ENCODE measurements around the gene ALPL. TPM values are rescaled to one million over a fixed set of nuclear protein-coding genes. Genes with fewer than 3 reads are reported as not detected.

ALPL gene
- polyA plus RNA-seq, 1 donor from 2014 or later = 0.42 TPM

DNA sequence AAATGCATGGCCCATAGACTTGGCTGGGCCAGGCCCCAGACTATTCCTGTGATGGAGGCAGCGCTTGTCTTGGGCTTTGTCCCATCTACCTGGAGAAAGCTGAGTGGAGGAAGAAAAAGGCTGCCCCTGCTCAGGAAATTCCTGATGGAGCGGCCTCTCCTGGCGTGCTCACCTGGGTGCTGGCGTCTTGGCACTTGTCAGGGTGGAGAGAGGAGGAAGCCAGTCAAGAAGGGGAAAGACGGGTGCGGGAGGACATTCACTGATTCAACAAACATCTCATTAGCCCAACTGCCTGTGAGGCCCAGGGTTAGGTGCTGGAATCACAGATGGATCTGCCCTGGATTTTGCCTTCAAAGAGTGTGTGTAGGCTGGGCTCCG, 16.1 kb downstream of the ALPL start:
- Histone ChIP-seq H3F3A (ENCODE audit: insufficient read depth, low read length, poor library complexity, severe bottlenecking) (no peaks in the 10 kb centered on the region), H4K20me1 (ENCODE audit: insufficient read depth) (no peaks in the 10 kb centered on the region), H3K9ac (ENCODE audit: low read length) (no peak overlapping the region), H3K4me2 (ENCODE audit: low read length) (no peak overlapping the region), H3K27me3 (ENCODE audit: insufficient read depth, low read depth, low read length) (no peaks in the 10 kb centered on the region), H3K9me2 (ENCODE audit: insufficient read depth, low read length) (no peaks in the 10 kb centered on the region), H2AFZ (ENCODE audit: low read depth, low read length) (no peak overlapping the region), H3K4me3 (ENCODE audit: low read length) (no peak overlapping the region), H3K36me3 (ENCODE audit: insufficient read depth, low read length) (no peaks in the 10 kb centered on the region), H3K27ac (ENCODE audit: low read length) (no peak overlapping the region), H3K79me2 (replicated peaks; ENCODE audit: insufficient read depth, low read length) (no peaks in the 10 kb centered on the region), H3K9me3 (ENCODE audit: low read length) (no peaks in the 10 kb centered on the region)
- TF ChIP-seq MXI1 (conservative IDR thresholded peaks at IDR 0.05; ENCODE audit: poor library complexity, severe bottlenecking) (no peak), EZH2 (IDR thresholded peaks at IDR 0.05; ENCODE audit: borderline replicate concordance, insufficient read depth, low read length, poor library complexity, severe bottlenecking) (no peak), POLR2AphosphoS5 (IDR thresholded peaks at IDR 0.05) (no peak), EP300 (conservative IDR thresholded peaks at IDR 0.05; ENCODE audit: poor library complexity, severe bottlenecking) (no peak), TAF1 (IDR thresholded peaks at IDR 0.05; ENCODE audit: low read depth) (no peak), SMC3 (conservative IDR thresholded peaks at IDR 0.05; ENCODE audit: poor library complexity) (no peak), RAD21 (conservative IDR thresholded peaks at IDR 0.05) (no peak)
- TF ChIP-seq, protein P1, sequence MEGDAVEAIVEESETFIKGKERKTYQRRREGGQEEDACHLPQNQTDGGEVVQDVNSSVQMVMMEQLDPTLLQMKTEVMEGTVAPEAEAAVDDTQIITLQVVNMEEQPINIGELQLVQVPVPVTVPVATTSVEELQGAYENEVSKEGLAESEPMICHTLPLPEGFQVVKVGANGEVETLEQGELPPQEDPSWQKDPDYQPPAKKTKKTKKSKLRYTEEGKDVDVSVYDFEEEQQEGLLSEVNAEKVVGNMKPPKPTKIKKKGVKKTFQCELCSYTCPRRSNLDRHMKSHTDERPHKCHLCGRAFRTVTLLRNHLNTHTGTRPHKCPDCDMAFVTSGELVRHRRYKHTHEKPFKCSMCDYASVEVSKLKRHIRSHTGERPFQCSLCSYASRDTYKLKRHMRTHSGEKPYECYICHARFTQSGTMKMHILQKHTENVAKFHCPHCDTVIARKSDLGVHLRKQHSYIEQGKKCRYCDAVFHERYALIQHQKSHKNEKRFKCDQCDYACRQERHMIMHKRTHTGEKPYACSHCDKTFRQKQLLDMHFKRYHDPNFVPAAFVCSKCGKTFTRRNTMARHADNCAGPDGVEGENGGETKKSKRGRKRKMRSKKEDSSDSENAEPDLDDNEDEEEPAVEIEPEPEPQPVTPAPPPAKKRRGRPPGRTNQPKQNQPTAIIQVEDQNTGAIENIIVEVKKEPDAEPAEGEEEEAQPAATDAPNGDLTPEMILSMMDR (IDR thresholded peaks at IDR 0.05; ENCODE audit: poor library complexity, severe bottlenecking) = no peak

DNA sequence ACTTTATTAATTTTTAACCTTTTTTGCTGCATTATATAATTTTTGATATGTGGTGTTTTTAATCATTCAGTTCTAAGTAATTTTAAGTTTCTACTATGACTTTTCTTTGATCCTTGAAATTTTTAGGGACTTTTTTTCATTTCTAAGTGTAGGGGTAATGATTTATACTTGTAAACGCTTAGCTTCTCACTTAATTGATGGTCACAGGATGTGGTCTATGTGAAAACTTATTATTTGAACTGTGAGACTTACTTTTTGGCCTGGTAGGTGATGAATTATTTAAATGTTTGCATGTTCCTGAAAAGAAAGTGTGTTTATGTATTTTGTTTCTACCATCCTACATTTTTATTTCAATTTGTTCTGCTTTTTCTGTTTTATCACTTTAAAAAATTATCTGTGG, 17.2 kb downstream of the ALPL start:
- no peak overlapping the region for H3K27ac ChIP-seq (ENCODE audit: low read length)
- no peak overlapping the region for H3K4me2 ChIP-seq (ENCODE audit: low read length)
- H3K4me3 ChIP-seq (ENCODE audit: low read length) = no peak overlapping the region
- H4K20me1 ChIP-seq (ENCODE audit: insufficient read depth) = no peaks in the 10 kb centered on the region
- no peak overlapping the region for H2AFZ ChIP-seq (ENCODE audit: low read depth, low read length)
- H3K79me2 ChIP-seq (replicated peaks; ENCODE audit: insufficient read depth, low read length) = no peaks in the 10 kb centered on the region
- H3K9ac ChIP-seq (ENCODE audit: low read length) = no peak overlapping the region
- H3K9me3 ChIP-seq (ENCODE audit: low read length) = no peaks in the 10 kb centered on the region
- TF ChIP-seq EP300 (conservative IDR thresholded peaks at IDR 0.05; ENCODE audit: poor library complexity, severe bottlenecking) (no peak), TAF1 (IDR thresholded peaks at IDR 0.05; ENCODE audit: low read depth) (no peak), EZH2 (IDR thresholded peaks at IDR 0.05; ENCODE audit: borderline replicate concordance, insufficient read depth, low read length, poor library complexity, severe bottlenecking) (no peak), MXI1 (conservative IDR thresholded peaks at IDR 0.05; ENCODE audit: poor library complexity, severe bottlenecking) (no peak)
- H3K9me2 ChIP-seq (ENCODE audit: insufficient read depth, low read length) = no peaks in the 10 kb centered on the region
- no peaks in the 10 kb centered on the region for H3K27me3 ChIP-seq (ENCODE audit: insufficient read depth, low read depth, low read length)
- H3F3A ChIP-seq (ENCODE audit: insufficient read depth, low read length, poor library complexity, severe bottlenecking) = no peaks in the 10 kb centered on the region
- no peaks in the 10 kb centered on the region for H3K36me3 ChIP-seq (ENCODE audit: insufficient read depth, low read length)

- H3K9me3 ChIP-seq (ENCODE audit: low read length) = no peaks in the 10 kb centered on the region
- H3K9me2 ChIP-seq (ENCODE audit: insufficient read depth, low read length) = no peaks in the 10 kb centered on the region
- H3K79me2 ChIP-seq (replicated peaks; ENCODE audit: insufficient read depth, low read length) = no peaks in the 10 kb centered on the region
- no peak overlapping the region for H3K4me2 ChIP-seq (ENCODE audit: low read length)
- H2AFZ ChIP-seq (ENCODE audit: low read depth, low read length) = no peak overlapping the region
- no peaks in the 10 kb centered on the region for H3K27me3 ChIP-seq (ENCODE audit: insufficient read depth, low read depth, low read length)
- no peaks in the 10 kb centered on the region for H3F3A ChIP-seq (ENCODE audit: insufficient read depth, low read length, poor library complexity, severe bottlenecking)
- H3K4me3 ChIP-seq (ENCODE audit: low read length) = no peak overlapping the region
- H3K36me3 ChIP-seq (ENCODE audit: insufficient read depth, low read length) = no peaks in the 10 kb centered on the region
- no peak overlapping the region for H3K9ac ChIP-seq (ENCODE audit: low read length)
- no peak for TF ChIP-seq RAD21 (conservative IDR thresholded peaks at IDR 0.05)
- TF ChIP-seq TAF1 (IDR thresholded peaks at IDR 0.05; ENCODE audit: low read depth) = no peak
- TF ChIP-seq EP300 (conservative IDR thresholded peaks at IDR 0.05; ENCODE audit: poor library complexity, severe bottlenecking) = no peak
- TF ChIP-seq, protein P1 (IDR thresholded peaks at IDR 0.05; ENCODE audit: poor library complexity, severe bottlenecking) = no peak
- no peak for TF ChIP-seq MXI1 (conservative IDR thresholded peaks at IDR 0.05; ENCODE audit: poor library complexity, severe bottlenecking)
- TF ChIP-seq, protein P2, sequence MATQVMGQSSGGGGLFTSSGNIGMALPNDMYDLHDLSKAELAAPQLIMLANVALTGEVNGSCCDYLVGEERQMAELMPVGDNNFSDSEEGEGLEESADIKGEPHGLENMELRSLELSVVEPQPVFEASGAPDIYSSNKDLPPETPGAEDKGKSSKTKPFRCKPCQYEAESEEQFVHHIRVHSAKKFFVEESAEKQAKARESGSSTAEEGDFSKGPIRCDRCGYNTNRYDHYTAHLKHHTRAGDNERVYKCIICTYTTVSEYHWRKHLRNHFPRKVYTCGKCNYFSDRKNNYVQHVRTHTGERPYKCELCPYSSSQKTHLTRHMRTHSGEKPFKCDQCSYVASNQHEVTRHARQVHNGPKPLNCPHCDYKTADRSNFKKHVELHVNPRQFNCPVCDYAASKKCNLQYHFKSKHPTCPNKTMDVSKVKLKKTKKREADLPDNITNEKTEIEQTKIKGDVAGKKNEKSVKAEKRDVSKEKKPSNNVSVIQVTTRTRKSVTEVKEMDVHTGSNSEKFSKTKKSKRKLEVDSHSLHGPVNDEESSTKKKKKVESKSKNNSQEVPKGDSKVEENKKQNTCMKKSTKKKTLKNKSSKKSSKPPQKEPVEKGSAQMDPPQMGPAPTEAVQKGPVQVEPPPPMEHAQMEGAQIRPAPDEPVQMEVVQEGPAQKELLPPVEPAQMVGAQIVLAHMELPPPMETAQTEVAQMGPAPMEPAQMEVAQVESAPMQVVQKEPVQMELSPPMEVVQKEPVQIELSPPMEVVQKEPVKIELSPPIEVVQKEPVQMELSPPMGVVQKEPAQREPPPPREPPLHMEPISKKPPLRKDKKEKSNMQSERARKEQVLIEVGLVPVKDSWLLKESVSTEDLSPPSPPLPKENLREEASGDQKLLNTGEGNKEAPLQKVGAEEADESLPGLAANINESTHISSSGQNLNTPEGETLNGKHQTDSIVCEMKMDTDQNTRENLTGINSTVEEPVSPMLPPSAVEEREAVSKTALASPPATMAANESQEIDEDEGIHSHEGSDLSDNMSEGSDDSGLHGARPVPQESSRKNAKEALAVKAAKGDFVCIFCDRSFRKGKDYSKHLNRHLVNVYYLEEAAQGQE (IDR thresholded peaks at IDR 0.05; ENCODE audit: borderline replicate concordance) = no peak
- no peak for TF ChIP-seq SMC3 (conservative IDR thresholded peaks at IDR 0.05; ENCODE audit: poor library complexity)
- no peak for TF ChIP-seq EZH2 (IDR thresholded peaks at IDR 0.05; ENCODE audit: borderline replicate concordance, insufficient read depth, low read length, poor library complexity, severe bottlenecking)
- TF ChIP-seq POLR2AphosphoS5 (IDR thresholded peaks at IDR 0.05) = no peak
- H4K20me1 ChIP-seq (ENCODE audit: insufficient read depth) = no peaks in the 10 kb centered on the region
- no peak overlapping the region for H3K27ac ChIP-seq (ENCODE audit: low read length)
Observed at GRCh38 chr1:21530368-21531016, 21.3 kb downstream of the ALPL start.

Measured in neural cell (in vitro differentiated cells).